Stimulated activated CD4-positive, alpha-beta T cell treated with anti-CD3 and anti-CD28 coated beads, TNF-alpha, amount 100 ng/mL, for 48 hours (primary cell): Measurements from ENCODE around the gene RNF151.
"Not testable (repeated sequence)": the region's sequence is repeated elsewhere in the genome, so short reads cannot be mapped to it uniquely, and the experiment has no call there.

Source experiments
- DNase-seq, 3 donors: peaks; one replicate each; pipeline ENCODE4 v3.0.0-alpha.2; 2020; ENCODE audit warnings: low read depth in 3 of 3

Gene RNF151

GRCh38 chr16:2007081-2007836 is 40.6 kb downstream of the RNF151 start:
- no peak for DNase-seq

GRCh38 chr16:2008009-2008526 is 41.4 kb downstream of the RNF151 start:
- no peak for DNase-seq

GRCh38 chr16:2008631-2009163 is 42.0 kb downstream of the RNF151 start:
- DNase-seq: no peak

- DNase-seq: no peak
Measured at GRCh38 chr16:2009164-2009711, 42.6 kb downstream of the RNF151 start.

GRCh38 chr16:2009791-2010510 is 43.3 kb downstream of the RNF151 start, which contains the start of gene ZNF598:
TSS of gene ZNF598 (minus strand) at chr16:2009821.
- DNase-seq: peak; percentile 58 to 75 (median 65)

GRCh38 chr16:2011726-2012125 is 45.1 kb downstream of the RNF151 start:
- DNase-seq: not testable (repeated sequence)

- DNase-seq: no peak
Measured at GRCh38 chr16:2013527-2013926, 46.9 kb downstream of the RNF151 start.

- no peak for DNase-seq
Measured at GRCh38 chr16:2015117-2015946, 48.7 kb downstream of the RNF151 start.

GRCh38 chr16:2015947-2016208 is 49.2 kb downstream of the RNF151 start:
- no peak for DNase-seq

- DNase-seq: no peak
Measured at GRCh38 chr16:2016407-2016922, 49.8 kb downstream of the RNF151 start.
